GM12878 (cell line): Measurements from ENCODE around the gene SUGCT. TPM values are rescaled to one million over a fixed set of nuclear protein-coding genes. Genes with fewer than 3 reads are reported as not detected.

Source experiments
- ATAC-seq: fragments of 200-7000 bp; cut with Tn5 transposase; 3 replicates; pipeline ENCODE4 v1.9.1; 2020; ENCODE audit warnings: mild to moderate bottlenecking, moderate library complexity
- BruUV-seq: library from RNA; stranded (reverse); fragments of 400-500 nt; replicated peaks from 2 replicates; lab custom pipeline; 2021; lab: Mats Ljungman, UMichigan
- CTCF ChIA-PET: fragments of 300-600 bp; sonication (Branson Sonifier 250); formaldehyde crosslinking; extraction: SDS; loops from one replicate; lab custom pipeline; 2021; ENCODE audit warnings: inconsistent platforms; lab: Yijun Ruan, JAX
- POLR2A ChIA-PET: fragments of 350-600 bp; formaldehyde crosslinking; extraction: SDS; loops from one replicate; lab custom pipeline; 2021; ENCODE audit warnings: inconsistent platforms; lab: Charles Lee
- RAD21 ChIA-PET: fragments of 300-600 bp; sonication (Branson Sonifier 250); formaldehyde crosslinking; loops from one replicate; lab custom pipeline; 2023; ENCODE audit warnings: antibody characterized with exemption; ENCODE audit not compliant: unreplicated experiment; lab: Charles Lee
- SMC1A ChIA-PET: fragments of 300-600 bp; sonication (Branson Sonifier 250); formaldehyde crosslinking; loops from one replicate; lab custom pipeline; 2023; ENCODE audit not compliant: unreplicated experiment, uncharacterized antibody; lab: Charles Lee
- DNase-seq: peaks from one replicate; pipeline ENCODE4 v3.0.0-alpha.2; 2011; ENCODE audit warnings: low read depth, low spot score
- FAIRE-seq: peaks from 3 replicates; lab custom pipeline; 2011; peaks lifted over from hg19 to GRCh38; lab: Jason Lieb, UNC
- H2AFZ ChIP-seq: 2 replicates; pipeline ENCODE4 v1.6.0; 2011; ENCODE audit warnings: low read depth, low read length, control low read depth; ENCODE audit not compliant: control insufficient read depth
- H3K27ac ChIP-seq: 2 replicates; pipeline ENCODE4 v1.5.1; 2011; ENCODE audit warnings: control low read depth; ENCODE audit not compliant: control insufficient read depth, insufficient read depth
- H3K27me3 ChIP-seq, 2 experiments: replicated peaks in 1 of 2; 2 replicates each; pipeline versions ENCODE4 v1.6.0 to v1.6.1; 2011; ENCODE audit warnings: low read length in 1 of 2; ENCODE audit not compliant: control insufficient read depth in 2 of 2, insufficient read depth in 2 of 2
- H3K36me3 ChIP-seq, 2 experiments: 2 replicates each; pipeline ENCODE4 v1.5.1; 2011; ENCODE audit warnings: low read length in 1 of 2; ENCODE audit not compliant: control insufficient read depth in 2 of 2, insufficient read depth in 2 of 2
- H3K4me1 ChIP-seq: 2 replicates; pipeline ENCODE4 v1.6.1; 2011; ENCODE audit warnings: mild to moderate bottlenecking, low read length, moderate library complexity, mixed read lengths; ENCODE audit not compliant: control insufficient read depth, insufficient read depth
- H3K4me2 ChIP-seq: 2 replicates; pipeline ENCODE4 v1.6.0; 2011; ENCODE audit warnings: control low read depth; ENCODE audit not compliant: control insufficient read depth, insufficient read depth
- H3K4me3 ChIP-seq: fragments of 200-600 bp; sonication (generic); 2 replicates; pipeline ENCODE4 v1.5.1; 2016
- H3K79me2 ChIP-seq: 2 replicates; pipeline ENCODE4 v1.6.0; 2011; ENCODE audit warnings: low read length; ENCODE audit not compliant: control insufficient read depth, insufficient read depth
- H3K9ac ChIP-seq: 2 replicates; pipeline ENCODE4 v1.8.0; 2011; ENCODE audit warnings: low read length, control low read depth, mixed read lengths; ENCODE audit not compliant: control insufficient read depth, insufficient read depth
- H3K9me3 ChIP-seq: replicated peaks from 3 replicates; pipeline ENCODE4 v1.5.1; 2011; ENCODE audit warnings: mild to moderate bottlenecking, low read length; ENCODE audit not compliant: control insufficient read depth, insufficient read depth
- H4K20me1 ChIP-seq: 2 replicates; pipeline ENCODE4 v1.6.0; 2011; ENCODE audit not compliant: control insufficient read depth, insufficient read depth
- CHD2 ChIP-seq: IDR thresholded peaks from 2 replicates; pipeline ENCODE4 v1.6.1; 2011; ENCODE audit warnings: low read depth, low read length, improper control_type of control experiment, borderline replicate concordance
- CUX1 ChIP-seq: IDR thresholded peaks from 2 replicates; pipeline ENCODE4 v1.6.1; 2012; ENCODE audit warnings: improper control_type of control experiment, low read depth, low read length; ENCODE audit not compliant: insufficient replicate concordance
- EZH2 ChIP-seq: IDR thresholded peaks from 2 replicates; pipeline ENCODE4 v1.6.1; 2012; ENCODE audit warnings: low read depth, mild to moderate bottlenecking, control low read depth, inconsistent platforms, low read length, borderline replicate concordance; ENCODE audit not compliant: control insufficient read depth
- IKZF1 ChIP-seq: fragments of 450-650 bp; conservative IDR thresholded peaks from 2 replicates; pipeline ENCODE4 v1.6.1; 2017; ENCODE audit warnings: antibody characterized with exemption, mild to moderate bottlenecking
- IRF5 ChIP-seq: fragments of 450-650 bp; IDR thresholded peaks from 2 replicates; pipeline ENCODE4 v1.6.1; 2017; ENCODE audit warnings: borderline replicate concordance
- MYB ChIP-seq: fragments of 150-350 bp; IDR thresholded peaks from 2 replicates; pipeline ENCODE4 v1.6.1; 2014; ENCODE audit warnings: mild to moderate bottlenecking, low read depth, low read length, borderline replicate concordance
- PAX8 ChIP-seq: fragments of 450-650 bp; IDR thresholded peaks from 2 replicates; pipeline ENCODE4 v1.6.1; 2017; ENCODE audit warnings: mild to moderate bottlenecking, moderate library complexity
- SKIL ChIP-seq: fragments of 450-650 bp; IDR thresholded peaks from 2 replicates; pipeline ENCODE4 v1.6.1; 2017; ENCODE audit warnings: mild to moderate bottlenecking, low read depth, inconsistent platforms; ENCODE audit not compliant: poor library complexity, severe bottlenecking
- SMAD1 ChIP-seq: fragments of 450-650 bp; IDR thresholded peaks from 2 replicates; pipeline ENCODE4 v1.6.1; 2018; ENCODE audit warnings: mild to moderate bottlenecking, low read depth; ENCODE audit not compliant: partially characterized antibody
- STAT1 ChIP-seq: fragments of 450-650 bp; conservative IDR thresholded peaks from 2 replicates; pipeline ENCODE4 v1.6.1; 2014; ENCODE audit warnings: antibody characterized with exemption, mild to moderate bottlenecking
- SUPT20H ChIP-seq: IDR thresholded peaks from 2 replicates; pipeline ENCODE4 v1.6.1; 2011; ENCODE audit warnings: low read depth, mild to moderate bottlenecking, low read length, moderate library complexity, borderline replicate concordance; ENCODE audit not compliant: control insufficient read depth
- TARDBP ChIP-seq: IDR thresholded peaks from 2 replicates; pipeline ENCODE4 v1.6.1; 2016; ENCODE audit warnings: borderline replicate concordance
- WGBS: methylation state at CpG from one replicate; pipeline ENCODE4 v1.1.6; 2016; ENCODE audit warnings: low lambda C conversion rate; ENCODE audit not compliant: insufficient replicate concordance, insufficient coverage; ENCODE audit errors: missing lambda C conversion rate; 5-methylcytosine and 5-hydroxymethylcytosine counted together
- in situ Hi-C: fragments of 300-500 bp; cut with MboI; formaldehyde crosslinking; loops from 9 replicates; pipeline ENCODE4 v1.14.3; 2018; ENCODE audit warnings: mixed read lengths
- intact Hi-C: fragments of 100-400 bp; cut with micrococcal nuclease; formaldehyde crosslinking; loops from one replicate; pipeline ENCODE4 v1.14.2; 2022; ENCODE audit not compliant: unreplicated experiment
- polyA plus RNA-seq, 11 experiments: library from polyadenylated mRNA; depleted of rRNA in 4 of 11; unstranded in 6 of 11; stranded (reverse) in 5 of 11; fragments of >200 nt; fragmentation: Nextera tagmentation in 4 of 11; fragmentation: Illumina TruSeq in 1 of 11; extraction: Ambion mirVana in 4 of 11; extraction: Trizol in 1 of 11; gene quantifications; 1 replicate in 1 of 11; 2 replicates in 10 of 11; pipeline versions ENCODE4 v1.2.1 to v1.2.3, GENCODE V29; 2011 to 2016; ENCODE audit warnings: inconsistent platforms in 2 of 11, missing spikeins in 2 of 11, low read depth in 1 of 11
- total RNA-seq, 4 experiments: library from RNA; depleted of rRNA in 3 of 4; stranded (reverse); fragments of >200 nt in 3 of 4; fragmentation: Illumina TruSeq in 1 of 4; extraction: Trizol in 1 of 4; gene quantifications; 2 replicates each; pipeline versions ENCODE4 v1.2.1 to v1.2.3, GENCODE V29; 2013 to 2021

SUGCT gene
- total and polyA plus RNA-seq, 10 of the 15 experiments (the other 5 are each of a cell fraction or from before 2014, with no cell fraction given): 0.08 to 1.2 (median 0.67) TPM; not detected in 1

GRCh38 chr7:40757109-40757508 is 622.3 kb downstream of the SUGCT start:
- no peak overlapping the region for H2AFZ ChIP-seq
- 16% methylated on average over 4 of the region's 4 CpGs for WGBS
- ATAC-seq (no peak), DNase-seq (no peak), FAIRE-seq (no peak)
- H3K4me3 ChIP-seq: no peak overlapping the region
- H3K4me1 ChIP-seq: no peaks in the 10 kb centered on the region
- H3K79me2 ChIP-seq: no peaks in the 10 kb centered on the region
- intact Hi-C loops: no loop called here
- ChIA-PET CTCF (no interaction called here), POLR2A (no interaction called here), SMC1A (interaction anchor here (1.1 kb wide), 1 partner anchor 9 kb away, joined by 3 read pairs; no protein-coding TSS in a partner anchor), RAD21 (no interaction called here)
- H3K9ac ChIP-seq: no peak overlapping the region
- no peak overlapping the region for H3K4me2 ChIP-seq
- no peaks in the 10 kb centered on the region for H3K27me3 ChIP-seq
- BruUV-seq: no TSS peak
- in situ Hi-C loops: no loop called here
- no peaks in the 10 kb centered on the region for H3K9me3 ChIP-seq
- no peaks in the 10 kb centered on the region for H4K20me1 ChIP-seq
- TF ChIP-seq EZH2 (no peak), MYB (no peak), IRF5 (no peak), PAX8 (no peak), CUX1 (no peak), SMAD1 (no peak), SUPT20H (no peak), TARDBP (no peak), STAT1 (no peak), CHD2 (no peak), SKIL (no peak), IKZF1 (no peak)
- H3K27ac ChIP-seq: no peak overlapping the region
- H3K36me3 ChIP-seq: no peaks in the 10 kb centered on the region
